Measurements from ENCODE around the gene ATG7.

DNA sequence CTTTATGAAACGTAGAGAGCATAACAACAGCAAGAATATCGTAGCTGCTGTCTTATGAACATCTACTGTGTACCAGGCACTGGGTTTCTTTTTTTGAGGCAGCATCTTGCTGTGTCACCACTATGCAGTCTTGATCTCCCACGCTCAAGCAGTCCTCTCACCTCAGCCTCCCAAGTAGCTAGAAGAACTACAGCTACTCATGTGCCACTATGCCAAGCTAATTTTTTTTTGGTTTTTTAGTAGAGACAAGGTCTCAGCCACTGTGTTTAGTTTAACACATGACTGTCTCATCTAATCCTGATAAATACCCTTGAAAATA, 241.6 kb downstream of the ATG7 start:
- TF ChIP-seq CTCF (IDR thresholded peaks at IDR 0.05; ENCODE audit: insufficient read depth, low read length), result no peak
- TF ChIP-seq SPI1 (IDR thresholded peaks at IDR 0.05; ENCODE audit: borderline replicate concordance, low read depth), result no peak

Measured in HL-60 (cell line).